ENCODE measurements around the gene JAK2.

Gene JAK2

GRCh38 chr9:5042661-5043178 lies 57.6 kb downstream of the JAK2 start:
- H3K9me3 ChIP-seq (ENCODE audit: control insufficient read depth, low read length), result no peaks in the 10 kb centered on the region
- peaks cover 20% of the 10 kb centered on the region for H3K36me3 ChIP-seq (ENCODE audit: control insufficient read depth, insufficient read depth, low read length)
- 90 to 91% methylated on average over 23 of the region's 30 CpGs for WGBS, 2 experiments (ENCODE audit: insufficient coverage in 2 of 2)
- no peaks in the 10 kb centered on the region for H3K4me1 ChIP-seq (ENCODE audit: control insufficient read depth, insufficient read depth, low read length, poor library complexity, severe bottlenecking)
- H3K4me3 ChIP-seq (ENCODE audit: extremely low read depth, insufficient read depth, low read length, poor library complexity, severe bottlenecking), result no peak overlapping the region
- no peak overlapping the region for H3K27ac ChIP-seq (ENCODE audit: low read depth, low read length, severe bottlenecking)

- Histone ChIP-seq H3K4me1 (ENCODE audit: control insufficient read depth, insufficient read depth, low read length, poor library complexity, severe bottlenecking) (no peaks in the 10 kb centered on the region), H3K4me3 (ENCODE audit: extremely low read depth, insufficient read depth, low read length, poor library complexity, severe bottlenecking) (no peak overlapping the region), H3K27ac (ENCODE audit: low read depth, low read length, severe bottlenecking) (no peak overlapping the region), H3K9me3 (ENCODE audit: control insufficient read depth, low read length) (no peaks in the 10 kb centered on the region), H3K36me3 (ENCODE audit: control insufficient read depth, insufficient read depth, low read length) (peaks cover 20% of the 10 kb centered on the region)
- WGBS, 2 experiments (ENCODE audit: insufficient coverage in 2 of 2), result 100% methylated on average over 1 of the region's 3 CpGs; no CpG with 5 or more reads in 1 of the 2 experiments
Observed at GRCh38 chr9:5043381-5043780, 58.3 kb downstream of the JAK2 start.

GRCh38 chr9:5044160-5044559 lies 59.1 kb downstream of the JAK2 start:
- H3K27ac ChIP-seq (ENCODE audit: low read depth, low read length, severe bottlenecking), result no peak overlapping the region
- H3K4me1 ChIP-seq (ENCODE audit: control insufficient read depth, insufficient read depth, low read length, poor library complexity, severe bottlenecking), result no peaks in the 10 kb centered on the region
- WGBS, 2 experiments (ENCODE audit: insufficient coverage in 2 of 2), result 50 to 81% methylated on average over 2 to 3 of the region's 4 CpGs
- no peaks in the 10 kb centered on the region for H3K9me3 ChIP-seq (ENCODE audit: control insufficient read depth, low read length)
- H3K4me3 ChIP-seq (ENCODE audit: extremely low read depth, insufficient read depth, low read length, poor library complexity, severe bottlenecking), result no peak overlapping the region
- peaks cover 17% of the 10 kb centered on the region for H3K36me3 ChIP-seq (ENCODE audit: control insufficient read depth, insufficient read depth, low read length)

- H3K4me1 ChIP-seq (ENCODE audit: control insufficient read depth, insufficient read depth, low read length, poor library complexity, severe bottlenecking), result no peaks in the 10 kb centered on the region
- peaks cover 5% of the 10 kb centered on the region for H3K36me3 ChIP-seq (ENCODE audit: control insufficient read depth, insufficient read depth, low read length)
- H3K9me3 ChIP-seq (ENCODE audit: control insufficient read depth, low read length), result no peaks in the 10 kb centered on the region
- no peak overlapping the region for H3K27ac ChIP-seq (ENCODE audit: low read depth, low read length, severe bottlenecking)
- H3K4me3 ChIP-seq (ENCODE audit: extremely low read depth, insufficient read depth, low read length, poor library complexity, severe bottlenecking), result no peak overlapping the region
- no CpG with 5 or more reads among the region's 1 CpG for WGBS, 2 experiments (ENCODE audit: insufficient coverage in 2 of 2)
Observed at GRCh38 chr9:5052838-5053237, 67.8 kb downstream of the JAK2 start.

GRCh38 chr9:5062631-5063030 lies 77.6 kb downstream of the JAK2 start:
- Histone ChIP-seq H3K27ac (ENCODE audit: low read depth, low read length, severe bottlenecking) (no peak overlapping the region), H3K9me3 (ENCODE audit: control insufficient read depth, low read length) (no peaks in the 10 kb centered on the region), H3K4me3 (ENCODE audit: extremely low read depth, insufficient read depth, low read length, poor library complexity, severe bottlenecking) (no peak overlapping the region), H3K4me1 (ENCODE audit: control insufficient read depth, insufficient read depth, low read length, poor library complexity, severe bottlenecking) (no peaks in the 10 kb centered on the region), H3K36me3 (ENCODE audit: control insufficient read depth, insufficient read depth, low read length) (peaks cover 8% of the 10 kb centered on the region)
- WGBS, 2 experiments (ENCODE audit: insufficient coverage in 2 of 2), result no CpG with 5 or more reads among the region's 1 CpG

GRCh38 chr9:5072871-5073270 lies 87.8 kb downstream of the JAK2 start:
- no peaks in the 10 kb centered on the region for H3K9me3 ChIP-seq (ENCODE audit: control insufficient read depth, low read length)
- WGBS, 2 experiments (ENCODE audit: insufficient coverage in 2 of 2), result no CpG with 5 or more reads among the region's 1 CpG
- no peak overlapping the region for H3K4me3 ChIP-seq (ENCODE audit: extremely low read depth, insufficient read depth, low read length, poor library complexity, severe bottlenecking)
- peaks cover 36% of the 10 kb centered on the region for H3K36me3 ChIP-seq (ENCODE audit: control insufficient read depth, insufficient read depth, low read length)
- no peaks in the 10 kb centered on the region for H3K4me1 ChIP-seq (ENCODE audit: control insufficient read depth, insufficient read depth, low read length, poor library complexity, severe bottlenecking)
- H3K27ac ChIP-seq (ENCODE audit: low read depth, low read length, severe bottlenecking), result no peak overlapping the region

- no CpG with 5 or more reads among the region's 1 CpG for WGBS, 2 experiments (ENCODE audit: insufficient coverage in 2 of 2)
- H3K9me3 ChIP-seq (ENCODE audit: control insufficient read depth, low read length), result no peaks in the 10 kb centered on the region
- no peaks in the 10 kb centered on the region for H3K4me1 ChIP-seq (ENCODE audit: control insufficient read depth, insufficient read depth, low read length, poor library complexity, severe bottlenecking)
- peaks cover 36% of the 10 kb centered on the region for H3K36me3 ChIP-seq (ENCODE audit: control insufficient read depth, insufficient read depth, low read length)
- H3K27ac ChIP-seq (ENCODE audit: low read depth, low read length, severe bottlenecking), result no peak overlapping the region
- H3K4me3 ChIP-seq (ENCODE audit: extremely low read depth, insufficient read depth, low read length, poor library complexity, severe bottlenecking), result no peak overlapping the region
Observed at GRCh38 chr9:5073701-5074100, 88.6 kb downstream of the JAK2 start.

- no peak overlapping the region for H3K4me3 ChIP-seq (ENCODE audit: extremely low read depth, insufficient read depth, low read length, poor library complexity, severe bottlenecking)
- peaks cover 37% of the 10 kb centered on the region for H3K36me3 ChIP-seq (ENCODE audit: control insufficient read depth, insufficient read depth, low read length)
- H3K4me1 ChIP-seq (ENCODE audit: control insufficient read depth, insufficient read depth, low read length, poor library complexity, severe bottlenecking), result no peaks in the 10 kb centered on the region
- no peaks in the 10 kb centered on the region for H3K9me3 ChIP-seq (ENCODE audit: control insufficient read depth, low read length)
- H3K27ac ChIP-seq (ENCODE audit: low read depth, low read length, severe bottlenecking), result no peak overlapping the region
- 92 to 97% methylated on average over 26 to 28 of the region's 30 CpGs for WGBS, 2 experiments (ENCODE audit: insufficient coverage in 2 of 2)
Observed at GRCh38 chr9:5085993-5086392, 100.9 kb downstream of the JAK2 start.

- Histone ChIP-seq H3K27ac (ENCODE audit: low read depth, low read length, severe bottlenecking) (no peak overlapping the region), H3K9me3 (ENCODE audit: control insufficient read depth, low read length) (no peaks in the 10 kb centered on the region), H3K4me1 (ENCODE audit: control insufficient read depth, insufficient read depth, low read length, poor library complexity, severe bottlenecking) (no peaks in the 10 kb centered on the region), H3K36me3 (ENCODE audit: control insufficient read depth, insufficient read depth, low read length) (peaks cover 27% of the 10 kb centered on the region), H3K4me3 (ENCODE audit: extremely low read depth, insufficient read depth, low read length, poor library complexity, severe bottlenecking) (no peak overlapping the region)
- 60 to 86% methylated on average over 1 of the region's 2 CpGs for WGBS, 2 experiments (ENCODE audit: insufficient coverage in 2 of 2)
Observed at GRCh38 chr9:5089737-5090136, 104.7 kb downstream of the JAK2 start.

- no peak overlapping the region for H3K27ac ChIP-seq (ENCODE audit: low read depth, low read length, severe bottlenecking)
- no peaks in the 10 kb centered on the region for H3K36me3 ChIP-seq (ENCODE audit: control insufficient read depth, insufficient read depth, low read length)
- H3K4me1 ChIP-seq (ENCODE audit: control insufficient read depth, insufficient read depth, low read length, poor library complexity, severe bottlenecking), result no peaks in the 10 kb centered on the region
- H3K9me3 ChIP-seq (ENCODE audit: control insufficient read depth, low read length), result peaks cover 3% of the 10 kb centered on the region
- no peak overlapping the region for H3K4me3 ChIP-seq (ENCODE audit: extremely low read depth, insufficient read depth, low read length, poor library complexity, severe bottlenecking)
- 68 to 91% methylated on average over 2 of the region's 2 CpGs for WGBS, 2 experiments (ENCODE audit: insufficient coverage in 2 of 2)
Observed at GRCh38 chr9:5095795-5096194, 110.7 kb downstream of the JAK2 start.

- no peaks in the 10 kb centered on the region for H3K4me1 ChIP-seq (ENCODE audit: control insufficient read depth, insufficient read depth, low read length, poor library complexity, severe bottlenecking)
- H3K9me3 ChIP-seq (ENCODE audit: control insufficient read depth, low read length), result peaks cover 6% of the 10 kb centered on the region
- peaks cover 3% of the 10 kb centered on the region for H3K36me3 ChIP-seq (ENCODE audit: control insufficient read depth, insufficient read depth, low read length)
- no peak overlapping the region for H3K4me3 ChIP-seq (ENCODE audit: extremely low read depth, insufficient read depth, low read length, poor library complexity, severe bottlenecking)
- no peak overlapping the region for H3K27ac ChIP-seq (ENCODE audit: low read depth, low read length, severe bottlenecking)
- 59 to 63% methylated on average over 3 of the region's 3 CpGs for WGBS, 2 experiments (ENCODE audit: insufficient coverage in 2 of 2)
Observed at GRCh38 chr9:5099466-5099865, 114.4 kb downstream of the JAK2 start.

All from mesodermal cell (in vitro differentiated cells).